Hematopoietic multipotent progenitor cell treated with erythropoietin and hydrocortisone succinate and interleukin-3 and kit ligand, for 8 days (in vitro differentiated cells): Measurements from ENCODE around the gene EXD1.
A peak's percentile ranks its signal among the peaks of the same experiment; 100 is the strongest.

Source experiments
- DNase-seq: peaks from one replicate; pipeline ENCODE4 v3.0.0-alpha.2; 2015

The EXD1 gene

GRCh38 chr15:41231422-41232226 is 1.1 kb upstream of the EXD1 start:
- DNase-seq = no peak

- no peak for DNase-seq
Measured at GRCh38 chr15:41230345-41230649, 260 bp downstream of the EXD1 start.

GRCh38 chr15:41219381-41219780 is 11.2 kb downstream of the EXD1 start:
- DNase-seq = no peak

DNA sequence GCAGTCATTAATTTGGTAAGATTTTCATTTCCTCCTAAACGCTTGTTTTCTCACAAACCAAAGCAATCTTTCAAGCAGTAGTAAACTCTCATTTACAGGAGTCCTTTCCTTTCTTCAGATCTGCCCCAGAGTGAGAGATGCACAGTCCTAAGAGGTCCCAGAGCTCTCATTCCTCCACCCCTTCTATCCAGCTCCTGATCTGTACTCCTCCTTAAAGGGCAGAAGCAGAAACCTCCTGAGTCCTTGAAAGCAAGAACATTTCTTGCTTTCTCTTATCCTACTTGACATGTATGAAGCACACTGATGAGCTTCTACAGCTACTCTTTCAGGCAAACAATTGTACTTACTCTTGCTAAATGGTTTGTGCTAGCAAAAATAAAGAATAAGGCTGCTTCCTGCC is 11.7 kb downstream of the EXD1 start:
- no peak for DNase-seq

DNA sequence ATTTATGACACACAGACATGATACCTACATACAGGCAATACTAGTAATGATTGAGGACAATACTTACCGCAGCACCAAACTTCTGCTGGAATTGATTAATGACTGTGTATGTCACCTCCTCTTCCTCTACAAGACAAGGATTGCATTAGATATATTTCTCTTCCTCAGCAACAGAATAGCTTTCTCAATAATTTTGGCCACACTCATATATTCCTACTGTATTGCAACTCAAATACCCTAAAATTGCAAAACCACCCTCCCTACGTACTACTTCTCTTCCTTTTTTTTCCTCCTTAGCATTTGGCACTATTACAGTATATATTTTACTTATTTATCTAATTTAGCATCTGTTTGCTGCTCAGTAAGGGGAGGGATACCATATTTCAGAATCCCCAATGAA is 14.8 kb downstream of the EXD1 start:
- no peak for DNase-seq

DNA sequence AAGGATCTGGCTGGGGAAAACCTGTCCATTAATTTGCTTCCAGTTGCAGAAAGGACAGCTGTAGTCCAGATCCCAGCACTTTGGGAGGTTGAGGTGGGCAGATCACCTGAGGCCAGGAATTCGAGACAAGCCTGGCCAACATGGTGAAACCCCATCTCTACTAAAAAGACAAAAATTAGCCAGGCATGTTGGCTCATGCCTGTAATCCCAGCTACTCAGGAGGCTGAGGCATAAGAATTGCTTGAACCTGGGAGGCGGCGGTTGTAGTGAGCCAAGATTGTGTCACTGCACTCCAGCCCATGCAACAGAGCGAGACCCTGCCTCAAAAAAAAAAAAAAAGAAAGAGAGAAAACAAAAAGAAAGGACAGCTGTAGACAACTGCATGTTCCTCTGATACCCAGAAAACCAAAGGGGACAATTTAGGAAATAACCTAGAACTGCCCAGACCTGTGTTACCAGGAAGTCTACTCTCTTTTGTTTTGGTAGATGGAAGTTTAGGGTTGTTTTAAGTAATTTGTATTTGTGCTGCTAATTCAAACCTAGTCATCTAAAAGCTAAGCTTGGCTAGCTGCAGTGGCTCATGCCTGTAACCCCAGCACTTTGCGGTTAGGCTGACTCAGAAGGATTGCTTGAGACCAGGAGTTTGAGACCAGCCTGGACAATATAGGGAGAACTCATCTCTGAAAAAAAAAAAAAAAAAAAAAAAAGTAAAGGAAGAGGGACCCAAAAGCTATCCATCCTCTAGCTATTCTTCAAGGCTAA is 22.7 kb downstream of the EXD1 start:
- no peak for DNase-seq

DNA sequence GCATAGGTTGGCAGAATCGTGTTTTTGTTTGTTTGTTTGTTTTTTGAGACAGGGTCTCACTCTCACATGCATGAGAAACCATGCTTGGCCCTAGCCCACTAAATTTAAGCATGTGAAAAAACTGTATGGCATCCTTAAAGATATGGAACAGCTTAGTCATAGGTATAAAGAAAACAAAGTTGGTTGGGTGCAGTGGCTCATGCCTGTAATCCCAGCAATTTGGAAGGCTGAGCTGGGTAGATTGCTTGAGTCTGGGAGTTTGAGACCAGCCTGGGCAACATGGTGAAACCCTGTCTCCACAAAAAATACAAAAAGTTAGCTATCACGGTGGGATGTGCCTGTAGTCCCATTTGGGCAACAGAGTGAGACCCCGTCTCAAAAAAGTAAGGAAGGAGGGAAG is 25.2 kb downstream of the EXD1 start:
- no peak for DNase-seq

DNA sequence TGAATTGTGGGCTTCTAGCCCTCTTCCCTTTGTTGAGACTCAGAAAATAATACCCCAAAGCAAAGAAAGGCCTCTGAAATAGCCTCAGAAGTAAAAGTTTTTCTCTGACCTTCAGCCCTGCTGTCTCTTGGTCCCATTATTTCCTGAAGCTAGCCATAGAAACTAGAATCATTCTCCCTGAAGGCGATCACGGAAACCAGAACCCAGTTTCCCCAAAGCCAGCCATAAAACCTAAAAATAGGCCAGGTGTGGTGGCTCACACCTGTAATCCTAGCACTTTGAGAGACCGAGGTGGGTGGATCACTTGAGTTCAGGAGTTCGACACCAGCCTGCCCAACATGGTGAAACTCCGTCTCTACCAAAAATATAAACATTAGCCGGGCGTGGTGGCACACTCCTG is 27.2 kb downstream of the EXD1 start:
- DNase-seq = no peak

- DNase-seq = no peak
Measured at GRCh38 chr15:41199470-41199869, 31.1 kb downstream of the EXD1 start.

DNA sequence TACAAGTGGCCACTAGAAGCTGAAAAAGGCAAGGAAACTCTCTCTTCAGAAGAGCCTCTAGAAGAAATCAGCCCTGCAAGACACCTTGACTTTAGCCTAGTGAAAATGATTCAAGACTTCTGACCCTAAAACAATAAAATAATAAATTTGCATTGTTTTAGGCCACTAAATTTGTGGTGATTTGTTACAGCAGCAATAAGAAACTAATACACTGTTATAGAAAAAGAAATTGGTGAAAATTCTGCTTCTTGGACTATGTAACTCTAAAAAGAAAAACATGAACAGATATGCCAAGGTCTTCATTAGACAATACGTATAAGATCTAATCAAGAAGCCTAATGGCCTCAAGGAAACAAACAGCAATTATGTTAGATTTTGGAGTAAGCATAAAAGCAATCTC is 36.1 kb downstream of the EXD1 start:
- no peak for DNase-seq

- no peak for DNase-seq
Measured at GRCh38 chr15:41183581-41183980, 47.0 kb downstream of the EXD1 start.

DNA sequence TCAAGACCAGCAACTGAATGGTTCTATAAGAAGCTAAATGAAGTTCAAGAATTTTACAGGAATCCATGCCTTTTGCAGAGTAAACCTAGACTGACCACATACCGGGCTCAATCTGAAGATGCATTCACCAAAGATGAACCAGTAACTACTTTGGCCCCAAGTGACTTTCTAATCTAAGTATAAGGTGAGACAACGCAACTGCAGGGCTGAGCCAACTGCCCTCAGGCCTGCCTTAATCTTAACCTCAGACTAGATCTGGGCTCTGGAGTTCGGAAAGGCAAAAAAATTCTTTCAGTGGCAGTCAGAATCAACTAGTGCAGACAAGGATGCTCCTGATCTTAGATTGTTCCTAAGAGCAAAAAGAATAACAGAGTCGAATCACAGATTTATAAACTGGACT is 48.3 kb downstream of the EXD1 start:
- no peak for DNase-seq

DNA sequence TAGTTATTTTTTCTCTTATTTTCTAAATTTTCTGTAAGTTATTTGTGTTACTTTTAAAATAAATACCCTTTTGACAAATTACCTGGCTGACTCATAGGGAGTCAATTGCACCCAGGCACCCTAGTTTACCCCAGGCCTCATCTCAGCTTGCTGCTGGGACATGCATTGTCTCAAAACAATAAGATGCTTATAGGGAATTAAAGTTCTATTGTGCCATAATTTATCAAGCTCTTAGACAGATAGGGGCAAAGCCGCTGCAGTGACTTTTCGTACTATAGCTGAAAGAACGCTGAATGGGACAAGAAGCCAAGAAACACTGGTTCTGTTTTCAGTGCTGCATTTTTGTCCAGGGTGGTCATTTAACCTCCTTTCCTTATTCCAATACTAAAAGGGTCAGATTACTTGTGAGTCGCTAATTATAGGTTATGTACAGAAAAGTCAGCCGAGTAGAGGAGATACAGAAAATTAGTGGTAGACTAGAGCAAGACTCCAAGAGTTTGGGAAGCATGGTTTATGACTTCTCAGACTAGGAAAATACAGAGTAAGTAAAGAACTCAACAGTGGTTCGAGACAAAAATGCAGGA is 50.3 kb downstream of the EXD1 start:
- DNase-seq = no peak

GRCh38 chr15:41169781-41170180 is 60.8 kb downstream of the EXD1 start:
- DNase-seq = peak; percentile 7

DNA sequence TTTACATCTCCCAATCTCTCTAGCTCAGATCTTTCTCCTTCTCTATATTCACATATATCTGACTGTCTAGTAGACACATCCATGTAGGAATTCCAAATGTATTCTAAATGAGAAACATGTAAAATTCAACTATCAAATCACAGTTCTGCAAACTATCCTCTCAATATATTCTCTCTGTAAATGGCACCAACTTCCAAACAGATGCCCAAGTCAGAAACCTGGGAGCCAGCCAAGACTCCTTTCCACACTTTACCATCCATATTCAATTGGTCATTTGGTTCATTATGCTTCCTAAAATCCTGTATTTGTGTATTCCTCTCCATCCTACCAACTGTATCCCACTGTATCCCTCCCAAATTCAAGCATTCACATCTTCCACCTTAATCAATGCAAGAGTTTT is 61.5 kb downstream of the EXD1 start:
- DNase-seq = no peak

DNA sequence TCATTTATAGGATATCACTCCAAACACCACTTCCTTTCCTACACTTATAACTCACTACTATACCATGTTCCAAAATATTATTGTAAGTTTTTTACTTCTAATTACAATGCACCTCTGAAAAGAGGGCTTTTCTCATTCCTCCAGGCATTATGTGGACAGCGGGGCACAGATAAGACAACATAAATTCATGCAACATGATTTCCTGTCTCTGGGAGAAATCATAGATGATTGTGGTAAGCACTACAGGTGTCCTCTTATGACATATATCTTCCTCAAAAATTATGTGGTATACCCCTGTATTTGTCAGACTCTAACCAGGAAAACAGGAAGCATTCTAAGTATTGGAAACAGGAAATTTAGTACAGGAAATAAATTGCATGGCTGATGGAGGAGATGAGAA is 68.8 kb downstream of the EXD1 start:
- DNase-seq = no peak

DNA sequence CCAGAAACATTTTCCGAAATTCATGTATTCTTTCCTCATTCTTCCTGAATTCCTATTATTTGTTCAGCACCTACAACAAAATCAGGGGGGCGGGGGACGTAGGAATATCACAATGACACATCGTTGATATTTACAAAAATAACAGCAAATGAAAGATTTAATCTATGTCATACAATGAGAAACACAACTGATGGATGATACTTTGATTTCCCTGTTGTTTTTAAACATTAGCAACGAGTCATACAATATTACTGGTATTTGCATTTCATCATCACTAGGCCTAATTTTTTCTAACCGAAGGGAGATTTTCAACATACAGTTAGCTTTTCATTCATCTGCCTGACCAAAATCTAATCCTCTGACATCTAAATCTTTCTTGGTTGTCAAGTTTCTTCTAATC is 69.2 kb downstream of the EXD1 start:
- no peak for DNase-seq

GRCh38 chr15:41160639-41161315 is 69.8 kb downstream of the EXD1 start:
- no peak for DNase-seq

GRCh38 chr15:41154412-41154811 is 76.1 kb downstream of the EXD1 start:
- no peak for DNase-seq

- DNase-seq = no peak
Measured at GRCh38 chr15:41153733-41154132, 76.8 kb downstream of the EXD1 start.

GRCh38 chr15:41151451-41152005 is 79.0 kb downstream of the EXD1 start:
- no peak for DNase-seq

DNA sequence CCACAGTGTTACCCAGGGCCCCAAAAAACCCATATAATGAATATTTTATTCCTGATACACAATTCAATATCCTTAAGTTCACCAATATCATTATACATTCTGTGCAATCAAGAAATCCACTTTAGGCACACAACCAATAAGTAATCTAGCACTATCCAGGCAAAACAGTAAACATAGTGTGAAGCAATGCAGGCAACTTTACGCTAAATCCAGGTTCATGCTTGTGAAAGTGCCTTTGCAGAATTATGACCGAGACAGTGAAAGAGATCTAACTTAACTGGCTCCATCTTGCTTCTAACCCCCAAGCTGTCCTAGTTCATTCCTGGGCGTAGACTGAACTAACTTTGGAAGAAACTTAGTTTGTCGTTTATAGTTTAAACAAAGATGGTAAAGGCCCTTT is 80.3 kb downstream of the EXD1 start:
- DNase-seq = no peak

- no peak for DNase-seq
Measured at GRCh38 chr15:41148065-41148464, 82.5 kb downstream of the EXD1 start.
